Ovary (tissue), 9 donors: ENCODE measurements around the gene KIF6. TPM values are rescaled to one million over a fixed set of nuclear protein-coding genes. Genes with fewer than 3 reads are reported as not detected.

Source experiments
- DNase-seq, 5 donors: peaks; one replicate each; pipeline ENCODE4 v3.0.0-alpha.2; 2019 to 2020
- H3K27ac ChIP-seq, 2 donors: fragments of 200-600 bp; one replicate each; pipeline versions ENCODE4 v1.5.1 to v1.8.0; 2019 to 2022
- H3K27me3 ChIP-seq: fragments of 200-600 bp; one replicate; pipeline ENCODE4 v1.8.0; 2022
- H3K36me3 ChIP-seq: fragments of 200-600 bp; sonication (generic); one replicate; pipeline ENCODE4 v1.5.1; 2019
- H3K4me1 ChIP-seq: one replicate; pipeline ENCODE4 v1.8.1; 2013; ENCODE audit warnings: mild to moderate bottlenecking, moderate library complexity; ENCODE audit not compliant: insufficient read depth
- H3K4me3 ChIP-seq: fragments of 200-600 bp; sonication (generic); one replicate; pipeline ENCODE4 v1.5.1; 2017
- H3K9me3 ChIP-seq, 2 donors: fragments of 200-600 bp in 1 of 2; sonication (generic) in 1 of 2; one replicate each; pipeline versions ENCODE4 v1.5.1 to v1.8.1; 2013 to 2019; ENCODE audit warnings: mild to moderate bottlenecking in 1 of 2, moderate library complexity in 1 of 2
- CTCF ChIP-seq, 3 donors: fragments of 450-650 bp in 2 of 3; fragments of 200-600 bp in 1 of 3; IDR thresholded peaks; one replicate each; pipeline versions ENCODE4 v1.5.1 to v1.8.0; 2016 to 2022; ENCODE audit warnings: antibody characterized with exemption in 3 of 3, mild to moderate bottlenecking in 1 of 3
- EP300 ChIP-seq: sonication (generic); formaldehyde crosslinking; IDR thresholded peaks from one replicate; pipeline ENCODE4 v1.6.1; 2017; ENCODE audit warnings: antibody characterized with exemption
- POLR2A ChIP-seq: fragments of 450-650 bp; IDR thresholded peaks from one replicate; pipeline ENCODE4 v1.6.1; 2017; ENCODE audit warnings: antibody characterized with exemption, mild to moderate bottlenecking, moderate library complexity
- WGBS, 3 donors: extraction: QIAGEN DNeasy Blood & Tissue Kit in 1 of 3; methylation state at CpG; one replicate each; pipeline versions ENCODE4 v1.1.5 to v1.1.7; 2013 to 2017; 5-methylcytosine and 5-hydroxymethylcytosine counted together
- intact Hi-C, 4 donors: fragments of 100-400 bp; cut with DNase I; formaldehyde crosslinking; loops; one replicate each; pipeline versions ENCODE4 v1.11.0 to v1.15.1; 2022 to 2023
- polyA plus RNA-seq, 2 donors: library from polyadenylated mRNA; stranded (reverse); fragments of 200-250 nt in 1 of 2; fragments of 350-450 nt in 1 of 2; fragmentation: Illumina TruSeq in 1 of 2; extraction: RNeasy Lipid Tissue Mini Kit (QIAGEN cat#74804) in 1 of 2; gene quantifications; one replicate each; pipeline ENCODE4 v1.2.3, GENCODE V29; 2013 to 2014
- total RNA-seq, 7 donors: library from RNA; depleted of rRNA in 2 of 7; stranded (reverse); fragments of >200 nt in 2 of 7; fragmentation: NEBNext Ultra II Directional in 3 of 7; extraction: Animal tissue kit (Norgen Biotek cat#: 25700) in 3 of 7; gene quantifications; one replicate each; pipeline versions ENCODE4 v1.1.0 to v1.2.4, GENCODE V29; 2016 to 2023
- donor health status: DM: no; HTN: no; CAD: no; lungs with moderate emphysema.
- donor health status: DM: no; HTN: no; CAD: no.
- donor health status: Bipolar disorder and iron deficiency.
- donor health status: DM: yes; HTN: yes; CAD: no.
- donor health status: DM: no; HTN: no; CAD: no.
- donor health status: DM: yes; HTN: yes; CAD: no.

Gene KIF6
- total and polyA plus RNA-seq, 9 donors: 0.12 to 2.1 (median 0.82) TPM

DNA sequence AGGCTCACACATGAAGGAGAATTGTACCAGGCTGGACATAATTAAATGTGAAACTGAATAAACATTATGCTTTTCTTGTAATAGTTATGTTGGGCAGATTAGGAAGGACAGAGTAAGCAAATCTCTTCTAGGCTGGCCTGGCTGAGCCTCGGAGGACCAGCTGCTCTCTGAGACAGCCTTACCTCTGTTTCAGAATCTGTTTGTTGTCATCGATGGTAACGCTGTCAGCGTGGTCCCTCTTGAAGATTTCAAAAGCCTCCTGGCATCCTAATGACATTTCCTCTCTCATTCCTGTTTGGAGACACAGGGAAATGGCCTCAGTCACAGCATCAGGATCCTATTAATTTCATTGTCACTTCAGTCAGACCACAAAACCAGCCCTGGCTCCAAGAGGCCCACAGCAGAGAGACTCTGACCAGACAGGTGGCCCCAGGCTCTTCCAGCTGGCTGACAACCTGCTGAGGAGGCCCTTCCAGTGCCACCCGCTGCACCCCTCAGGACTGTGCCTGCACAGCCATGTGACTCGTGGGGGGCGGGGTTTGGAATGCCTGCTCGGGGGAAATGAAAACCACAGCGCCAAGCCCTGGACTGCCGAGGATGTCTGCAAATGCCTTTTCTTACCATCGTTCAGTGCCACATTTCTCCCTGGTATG, 294.2 kb downstream of the KIF6 start:
- H3K27me3 ChIP-seq: no peaks in the 10 kb centered on the region
- 51 to 72% (median 53%) methylated on average over 11 of the region's 11 CpGs for WGBS, 3 donors
- H3K9me3 ChIP-seq: no peaks in the 10 kb centered on the region
- no peaks in the 10 kb centered on the region for H3K4me1 ChIP-seq
- intact Hi-C loops: no loop called here
- TF ChIP-seq POLR2A (no peak), CTCF (IDR thresholded peaks at IDR 0.05) (no peak), EP300 (no peak)
- H3K27ac ChIP-seq: no peak overlapping the region
- H3K36me3 ChIP-seq: no peaks in the 10 kb centered on the region
- peak; percentile 14 to 39 (median 23) for DNase-seq
- H3K4me3 ChIP-seq: no peak overlapping the region

- no peaks in the 10 kb centered on the region for H3K4me1 ChIP-seq
- no peaks in the 10 kb centered on the region for H3K36me3 ChIP-seq
- intact Hi-C loops: no loop called here
- H3K27me3 ChIP-seq: no peaks in the 10 kb centered on the region
- no peak overlapping the region for H3K27ac ChIP-seq
- no peak overlapping the region for H3K4me3 ChIP-seq
- TF ChIP-seq EP300 (no peak), CTCF (IDR thresholded peaks at IDR 0.05) (no peak), POLR2A (no peak)
- no peaks in the 10 kb centered on the region for H3K9me3 ChIP-seq
- no peak for DNase-seq
- WGBS, 3 donors: 71 to 84% (median 71%) methylated on average over 1 of the region's 1 CpG
Observed at GRCh38 chr6:39430446-39430845, 294.8 kb downstream of the KIF6 start.

GRCh38 chr6:39428816-39429215, 296.4 kb downstream of the KIF6 start:
- WGBS, 3 donors: 82 to 86% (median 84%) methylated on average over 7 of the region's 7 CpGs
- no peak for DNase-seq
- intact Hi-C loops: no loop called here
- Histone ChIP-seq H3K27me3 (no peaks in the 10 kb centered on the region), H3K27ac (no peak overlapping the region), H3K36me3 (no peaks in the 10 kb centered on the region), H3K4me3 (no peak overlapping the region), H3K4me1 (no peaks in the 10 kb centered on the region), H3K9me3 (no peaks in the 10 kb centered on the region)
- no peak for TF ChIP-seq EP300
- no peak for TF ChIP-seq CTCF (IDR thresholded peaks at IDR 0.05)
- TF ChIP-seq POLR2A: no peak

DNA sequence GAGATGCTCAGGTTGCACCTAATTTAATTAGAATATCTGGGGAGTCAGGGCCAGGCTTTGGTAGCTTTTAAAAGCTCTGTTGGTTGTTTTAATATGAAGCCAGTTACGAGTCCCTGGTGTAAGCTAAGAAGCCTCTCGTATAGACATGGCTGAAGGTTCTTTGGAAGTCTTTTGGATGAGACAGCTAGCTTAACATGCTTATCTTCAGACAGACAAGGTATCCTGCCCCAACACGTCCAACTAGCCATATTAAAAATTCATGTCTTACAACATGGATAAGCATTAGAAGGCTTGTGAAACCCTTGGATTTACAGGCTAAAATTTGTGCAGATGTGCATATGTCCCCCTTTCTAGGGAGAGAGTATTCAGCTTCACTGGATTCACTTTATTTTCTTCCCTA, 297.1 kb downstream of the KIF6 start:
- H3K27me3 ChIP-seq: no peaks in the 10 kb centered on the region
- no peak for TF ChIP-seq CTCF (IDR thresholded peaks at IDR 0.05)
- no peak for TF ChIP-seq EP300
- TF ChIP-seq POLR2A: no peak
- DNase-seq: no peak
- 87 to 89% (median 88%) methylated on average over 3 of the region's 3 CpGs for WGBS, 3 donors
- H3K9me3 ChIP-seq: no peaks in the 10 kb centered on the region
- H3K36me3 ChIP-seq: no peaks in the 10 kb centered on the region
- intact Hi-C loops: no loop called here
- H3K27ac ChIP-seq: no peak overlapping the region
- H3K4me3 ChIP-seq: no peak overlapping the region
- H3K4me1 ChIP-seq: no peaks in the 10 kb centered on the region
